Erythroblast (primary cell): Measurements from ENCODE around the gene HSPB1.
A peak's percentile ranks its signal among the peaks of the same experiment; 100 is the strongest.
"Not testable (repeated sequence)": the region's sequence is repeated elsewhere in the genome, so short reads cannot be mapped to it uniquely, and the experiment has no call there.

Source experiments
- DNase-seq, 2 experiments: peaks; one replicate each; lab custom pipeline; 2025; lab: John Stamatoyannopoulos, UW
- GATA1 ChIP-seq: IDR thresholded peaks from 2 replicates; pipeline ENCODE4 v1.6.1; 2011; ENCODE audit warnings: low read depth, mild to moderate bottlenecking, control low read depth, low read length, moderate library complexity
- POLR2A ChIP-seq: IDR thresholded peaks from 2 replicates; pipeline ENCODE4 v1.6.1; 2011; ENCODE audit warnings: mild to moderate bottlenecking, low read length

Gene HSPB1

GRCh38 chr7:76269895-76270294 lies 32.6 kb upstream of the HSPB1 start:
- no peak for DNase-seq

GRCh38 chr7:76271384-76271783 lies 31.1 kb upstream of the HSPB1 start:
- DNase-seq: not testable (repeated sequence)

More at GRCh38 chr7:76269895-76270294, 32.6 kb upstream of the HSPB1 start:
- TF ChIP-seq POLR2A: no peak
- TF ChIP-seq GATA1: no peak

GRCh38 chr7:76272142-76272541 lies 30.3 kb upstream of the HSPB1 start:
- TF ChIP-seq GATA1: no peak
- no peak for TF ChIP-seq POLR2A
- DNase-seq: no peak

- TF ChIP-seq POLR2A (no peak), GATA1 (no peak)
- no peak for DNase-seq
These were observed 29.5 kb upstream of the HSPB1 start for GRCh38 chr7:76272851-76273497.

- DNase-seq: no peak
- no peak for TF ChIP-seq POLR2A
- no peak for TF ChIP-seq GATA1
These were observed 29.0 kb upstream of the HSPB1 start for GRCh38 chr7:76273503-76273902.

GRCh38 chr7:76278540-76278939 lies 23.9 kb upstream of the HSPB1 start:
- DNase-seq: peak in 1 of 2 experiments; percentile 15
- TF ChIP-seq GATA1 (no peak), POLR2A (no peak)

- DNase-seq: no peak
- TF ChIP-seq POLR2A (no peak), GATA1 (no peak)
These were observed 22.1 kb upstream of the HSPB1 start for GRCh38 chr7:76280408-76280807.

GRCh38 chr7:76281006-76281705 lies 21.3 kb upstream of the HSPB1 start:
- TF ChIP-seq POLR2A (no peak), GATA1 (no peak)
- no peak for DNase-seq

- TF ChIP-seq POLR2A (no peak), GATA1 (no peak)
- no peak for DNase-seq
These were observed 20.6 kb upstream of the HSPB1 start for GRCh38 chr7:76281706-76282343.

- no peak for DNase-seq
- TF ChIP-seq GATA1: no peak
- no peak for TF ChIP-seq POLR2A
These were observed 19.9 kb upstream of the HSPB1 start for GRCh38 chr7:76282344-76283253.

GRCh38 chr7:76283254-76284159 lies 19.0 kb upstream of the HSPB1 start:
- TF ChIP-seq POLR2A (no peak), GATA1 (no peak)
- no peak for DNase-seq

GRCh38 chr7:76285604-76286374 lies 16.7 kb upstream of the HSPB1 start:
- no peak for DNase-seq
- TF ChIP-seq GATA1: no peak
- no peak for TF ChIP-seq POLR2A
